ENCODE data around the gene SSBP4.

The SSBP4 gene

GRCh38 chr19:18469069-18469846, 50.1 kb downstream of the SSBP4 start (continued):
- TF ChIP-seq ZBTB8A (tag by site-specific recombination; IDR thresholded peaks at IDR 0.05) (peak; percentile 42; the same call in 1 of the 2 replicates), ZNF660 (tag by site-specific recombination; IDR thresholded peaks at IDR 0.05) (no peak), ZNF768 (tag by site-specific recombination; IDR thresholded peaks at IDR 0.05) (no peak), INSM2 (tag by site-specific recombination; IDR thresholded peaks at IDR 0.05) (no peak), KLF9 (tag by site-specific recombination; IDR thresholded peaks at IDR 0.05; ENCODE audit: low read depth) (no peak), WT1 (tag by site-specific recombination; IDR thresholded peaks at IDR 0.05) (no peak), FEZF1 (tag by site-specific recombination; IDR thresholded peaks at IDR 0.05) (no peak), ZNF548 (tag by site-specific recombination; IDR thresholded peaks at IDR 0.05) (no peak), ZNF837 (tag by site-specific recombination; IDR thresholded peaks at IDR 0.05) (no peak), ZNF830 (tag by site-specific recombination; IDR thresholded peaks at IDR 0.05; ENCODE audit: low read depth) (no peak), ZBTB21 (tag by site-specific recombination; IDR thresholded peaks at IDR 0.05) (no peak), ZBTB48 (tag by site-specific recombination; IDR thresholded peaks at IDR 0.05) (no peak), ZNF501 (tag by site-specific recombination; IDR thresholded peaks at IDR 0.05) (no peak), ZNF211 (tag by site-specific recombination; IDR thresholded peaks at IDR 0.05; ENCODE audit: low read depth) (no peak), MZF1 (tag by site-specific recombination; IDR thresholded peaks at IDR 0.05; ENCODE audit: borderline replicate concordance) (no peak), PRDM10 (tag by site-specific recombination; IDR thresholded peaks at IDR 0.05) (no peak), BCL11B (tag by site-specific recombination; IDR thresholded peaks at IDR 0.05; ENCODE audit: low read depth) (no peak), TSHZ1 (tag by site-specific recombination; IDR thresholded peaks at IDR 0.05; ENCODE audit: borderline replicate concordance) (no peak), REPIN1 (tag by site-specific recombination; IDR thresholded peaks at IDR 0.05; ENCODE audit: low read depth) (no peak), ZBTB17 (tag by site-specific recombination; IDR thresholded peaks at IDR 0.05) (no peak), AEBP2 (tag by site-specific recombination; IDR thresholded peaks at IDR 0.05; ENCODE audit: borderline replicate concordance) (no peak), ZNF112 (tag by site-specific recombination; IDR thresholded peaks at IDR 0.05) (no peak), GLI4 (tag by site-specific recombination; IDR thresholded peaks at IDR 0.05) (no peak), ZNF600 (tag by site-specific recombination; IDR thresholded peaks at IDR 0.05) (peak; percentile 69), ZBTB10 (tag by site-specific recombination; IDR thresholded peaks at IDR 0.05) (no peak), ZNF561 (tag by site-specific recombination; IDR thresholded peaks at IDR 0.05; ENCODE audit: borderline replicate concordance) (no peak), ZNF654 (tag by site-specific recombination; IDR thresholded peaks at IDR 0.05; ENCODE audit: low read depth) (no peak)
